GM18511 (cell line): ENCODE measurements around the gene IL1RAPL1.

Source experiments
- ATAC-seq: cut with Tn5 transposase; IDR thresholded peaks from one replicate; pipeline ENCODE4 v1.9.1; 2021; ENCODE audit warnings: mild to moderate bottlenecking, moderate library complexity; ENCODE audit not compliant: unreplicated experiment

IL1RAPL1 gene

DNA sequence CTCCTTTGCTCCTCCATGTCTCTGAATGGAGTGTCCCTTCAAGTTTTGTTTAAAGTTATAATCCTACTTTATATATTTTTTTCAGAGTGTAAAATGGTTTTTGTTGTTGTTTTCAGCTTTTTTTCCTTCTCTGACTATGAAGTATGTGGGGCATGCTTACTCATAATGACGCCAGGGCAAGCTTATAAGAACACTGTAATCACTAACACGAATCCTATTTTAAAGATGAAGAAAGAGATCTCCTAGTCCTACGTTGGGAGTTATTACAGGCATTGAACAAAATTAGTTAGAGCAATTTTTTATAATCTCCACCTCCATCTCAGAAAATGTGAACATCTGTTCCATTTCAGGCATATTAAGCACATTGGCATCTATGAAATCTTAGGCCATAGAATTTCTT, 1360.0 kb downstream of the IL1RAPL1 start:
- ATAC-seq = no peak

DNA sequence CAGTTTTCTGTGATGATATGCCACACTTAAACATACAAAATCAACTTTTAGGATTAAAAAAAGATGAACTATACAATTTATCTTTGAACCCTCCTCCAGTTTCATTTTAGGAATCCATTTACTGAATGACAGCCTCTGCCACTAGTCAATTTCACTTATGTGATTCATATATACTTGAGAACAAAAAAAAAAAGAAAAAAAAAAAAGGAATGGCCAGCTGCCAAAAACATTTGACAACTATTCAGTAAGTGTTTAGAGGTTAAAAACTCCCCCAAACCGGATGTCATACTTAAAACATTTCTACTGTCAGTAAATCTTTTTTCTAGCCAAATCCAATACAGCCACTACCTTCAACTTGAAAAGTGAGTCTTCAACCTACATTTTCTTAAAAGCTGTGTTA, 1361.4 kb downstream of the IL1RAPL1 start:
- ATAC-seq = no peak

DNA sequence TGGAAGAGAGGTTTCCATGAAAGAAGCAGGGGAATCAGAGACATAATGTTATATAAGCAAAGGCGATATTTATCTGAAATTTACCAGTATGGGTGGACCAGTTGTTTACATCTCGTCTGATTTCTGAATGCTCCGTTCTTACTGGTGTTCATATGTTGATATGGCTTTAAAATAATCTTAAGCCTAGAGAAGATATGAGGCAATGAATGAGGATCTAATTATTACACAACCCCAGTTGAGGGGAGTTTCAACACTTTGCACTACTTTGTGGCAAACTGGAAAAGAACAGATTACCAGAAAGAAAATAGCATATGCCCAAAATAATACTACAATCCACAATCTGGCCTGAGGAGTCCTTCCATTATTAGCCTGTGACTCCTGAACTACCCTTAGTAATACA, 1364.8 kb downstream of the IL1RAPL1 start:
- ATAC-seq = no peak

DNA sequence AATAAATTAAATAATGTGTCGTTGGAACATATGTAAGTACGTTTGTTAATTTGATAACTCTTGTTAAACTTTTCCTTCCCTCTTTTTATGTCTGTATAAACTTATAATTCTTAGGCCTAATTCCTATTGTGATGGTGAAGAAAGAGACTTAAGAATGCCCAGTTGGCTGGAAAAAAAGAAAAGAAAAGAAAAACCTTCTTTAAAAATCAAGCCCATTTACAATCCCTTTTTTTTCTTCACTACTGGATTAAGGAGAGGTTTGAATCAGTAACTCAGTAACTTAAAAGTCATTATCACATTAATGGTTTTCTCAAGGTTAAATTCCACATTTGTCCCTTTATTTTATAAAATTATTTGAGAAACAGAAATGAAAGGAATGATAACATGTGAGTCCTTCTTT, 1374.8 kb downstream of the IL1RAPL1 start:
- no peak for ATAC-seq

DNA sequence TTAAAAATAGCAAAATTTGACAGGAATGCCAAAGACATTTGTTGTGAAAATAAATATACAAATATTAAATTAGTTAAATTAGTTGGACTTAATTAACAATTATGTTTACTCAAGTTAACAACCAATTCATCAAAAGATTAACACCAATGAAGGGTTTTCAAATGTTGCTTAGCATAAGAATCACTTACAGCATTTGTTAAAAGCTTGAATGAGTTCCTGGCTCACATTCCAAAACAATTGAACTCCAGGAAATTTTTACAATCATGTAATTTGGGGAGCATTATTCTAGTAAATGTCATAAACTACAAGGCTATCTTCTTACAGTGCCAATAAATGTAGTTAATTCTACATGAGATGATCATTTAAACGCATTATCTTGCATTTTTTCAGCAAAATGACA, 1378.4 kb downstream of the IL1RAPL1 start:
- no peak for ATAC-seq

DNA sequence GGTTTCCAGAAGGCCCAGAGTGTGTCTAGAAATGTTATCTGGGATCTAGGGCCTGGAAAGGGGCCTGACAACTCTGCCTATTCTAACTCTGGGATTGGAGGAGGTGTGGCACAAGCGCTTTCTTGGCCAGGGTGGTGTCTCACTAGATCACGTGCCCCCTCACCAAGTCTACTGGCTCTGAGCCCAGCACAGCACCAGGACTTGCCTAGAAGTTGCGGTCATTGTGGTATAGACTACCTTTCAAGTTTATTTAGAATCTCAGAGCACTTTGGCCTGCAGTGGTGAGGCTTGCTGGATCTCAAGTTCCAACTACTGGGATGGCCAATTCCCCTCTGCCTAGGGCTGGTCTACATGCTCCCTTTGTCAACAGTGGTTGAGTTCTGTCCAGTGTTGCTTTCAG, 1404.8 kb downstream of the IL1RAPL1 start:
- ATAC-seq = no peak

DNA sequence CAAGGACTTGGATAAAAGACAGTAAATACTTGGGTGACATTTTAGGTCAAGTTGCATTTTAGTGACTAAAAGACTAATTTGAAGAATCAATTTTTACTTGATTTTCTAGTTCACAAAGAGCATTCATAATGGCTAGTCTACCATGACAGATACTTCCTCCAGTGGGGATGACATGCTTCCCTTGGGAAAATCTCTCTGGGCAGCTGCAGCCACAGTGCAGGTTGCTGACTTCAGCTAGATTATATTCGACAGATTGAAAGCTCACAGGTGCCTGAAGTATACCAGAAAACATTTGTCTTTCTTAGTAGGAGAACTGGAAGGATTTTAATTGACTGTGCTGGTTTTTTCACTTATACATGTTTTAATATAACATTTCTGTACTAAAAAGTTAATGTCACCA, 1418.6 kb downstream of the IL1RAPL1 start:
- ATAC-seq = no peak
